Measurements from ENCODE around the gene MYBPC2. TPM values are rescaled to one million over a fixed set of nuclear protein-coding genes. Genes with fewer than 3 reads are reported as not detected.

The MYBPC2 gene
- total RNA-seq, 1 donor from 2014 or later: not detected

- H3K4me1 ChIP-seq (ENCODE audit: insufficient read depth, low read length): peaks cover 4% of the 10 kb centered on the region
- peak overlapping the region; percentile 99 for H3K4me2 ChIP-seq (ENCODE audit: low read length)
- Mint-ChIP-seq H3K27me3 (ENCODE audit: low read depth, unreplicated experiment) (no peaks in the 10 kb centered on the region), H3K4me3 (ENCODE audit: unreplicated experiment) (no peak overlapping the region), H3K9me3 (ENCODE audit: unreplicated experiment) (peaks cover 22% of the 10 kb centered on the region), H3K36me3 (ENCODE audit: low read depth, unreplicated experiment) (no peaks in the 10 kb centered on the region), H3K4me1 (ENCODE audit: low read depth, unreplicated experiment) (no peaks in the 10 kb centered on the region), H3K27ac (ENCODE audit: unreplicated experiment) (no peak overlapping the region)
- H3K27ac ChIP-seq (ENCODE audit: low read depth, low read length): no peak overlapping the region
- no peaks in the 10 kb centered on the region for H3K27me3 ChIP-seq (ENCODE audit: insufficient read depth, low read length)
- H2AFZ ChIP-seq (ENCODE audit: low read depth, low read length): no peak overlapping the region
- no peaks in the 10 kb centered on the region for H4K20me1 ChIP-seq (ENCODE audit: insufficient read depth, low read length)
- TF ChIP-seq EZH2 (IDR thresholded peaks at IDR 0.05; ENCODE audit: insufficient read depth, low read length) (no peak), CTCF (IDR thresholded peaks at IDR 0.05; ENCODE audit: insufficient read depth, low read depth, low read length) (no peak)
- peak overlapping the region; percentile 84 for H3K9ac ChIP-seq (ENCODE audit: low read length)
- DNase-seq (ENCODE audit: low read depth) (no peak), FAIRE-seq (no peak)
- peaks cover 9% of the 10 kb centered on the region for H3K79me2 ChIP-seq (ENCODE audit: insufficient read depth, low read length)
- no peaks in the 10 kb centered on the region for H3K36me3 ChIP-seq (ENCODE audit: insufficient read depth, low read length)
- no peaks in the 10 kb centered on the region for H3K9me3 ChIP-seq (ENCODE audit: insufficient read depth, low read depth, low read length)
- no peak overlapping the region for H3K4me3 ChIP-seq (ENCODE audit: insufficient read depth, low read depth, low read length)
These were observed 79.7 kb downstream of the MYBPC2 start for GRCh38 chr19:50512112-50512998.

GRCh38 chr19:50512999-50513745 lies 80.5 kb downstream of the MYBPC2 start:
- Histone ChIP-seq H4K20me1 (ENCODE audit: insufficient read depth, low read length) (no peaks in the 10 kb centered on the region), H3K4me2 (ENCODE audit: low read length) (no peak overlapping the region), H3K27me3 (ENCODE audit: insufficient read depth, low read length) (no peaks in the 10 kb centered on the region), H3K27ac (ENCODE audit: low read depth, low read length) (no peak overlapping the region), H3K4me3 (ENCODE audit: insufficient read depth, low read depth, low read length) (no peak overlapping the region), H3K9me3 (ENCODE audit: insufficient read depth, low read depth, low read length) (no peaks in the 10 kb centered on the region), H3K36me3 (ENCODE audit: insufficient read depth, low read length) (no peaks in the 10 kb centered on the region), H3K4me1 (ENCODE audit: insufficient read depth, low read length) (peaks cover 4% of the 10 kb centered on the region), H3K79me2 (ENCODE audit: insufficient read depth, low read length) (peaks cover 9% of the 10 kb centered on the region), H3K9ac (ENCODE audit: low read length) (no peak overlapping the region), H2AFZ (ENCODE audit: low read depth, low read length) (no peak overlapping the region)
- H3K4me3 Mint-ChIP-seq (ENCODE audit: unreplicated experiment): no peak overlapping the region
- H3K9me3 Mint-ChIP-seq (ENCODE audit: unreplicated experiment): peaks cover 18% of the 10 kb centered on the region
- no peak for DNase-seq (ENCODE audit: low read depth)
- no peaks in the 10 kb centered on the region for H3K4me1 Mint-ChIP-seq (ENCODE audit: low read depth, unreplicated experiment)
- H3K27me3 Mint-ChIP-seq (ENCODE audit: low read depth, unreplicated experiment): no peaks in the 10 kb centered on the region
- no peaks in the 10 kb centered on the region for H3K36me3 Mint-ChIP-seq (ENCODE audit: low read depth, unreplicated experiment)
- H3K27ac Mint-ChIP-seq (ENCODE audit: unreplicated experiment): no peak overlapping the region
- no peak for FAIRE-seq
- TF ChIP-seq EZH2 (IDR thresholded peaks at IDR 0.05; ENCODE audit: insufficient read depth, low read length): no peak
- TF ChIP-seq CTCF (IDR thresholded peaks at IDR 0.05; ENCODE audit: insufficient read depth, low read depth, low read length): no peak
